Breast epithelium (tissue), 4 donors: ENCODE results near the gene GPATCH1. TPM values are rescaled to one million over a fixed set of nuclear protein-coding genes. Genes with fewer than 3 reads are reported as not detected.

Source experiments
- DNase-seq, 2 donors: peaks; one replicate each; pipeline ENCODE4 v3.0.0-alpha.2; 2019; ENCODE audit warnings: low spot score in 2 of 2
- H3K27ac ChIP-seq, 2 donors: fragments of 200-600 bp; sonication (generic) in 1 of 2; one replicate each; pipeline ENCODE4 v1.5.1; 2016 to 2019; ENCODE audit warnings: mild to moderate bottlenecking in 1 of 2
- H3K27me3 ChIP-seq, 2 donors: fragments of 200-600 bp; sonication (generic) in 1 of 2; one replicate each; pipeline versions ENCODE4 v1.5.1 to v1.6.0; 2017 to 2019; ENCODE audit warnings: control low read depth in 1 of 2, mild to moderate bottlenecking in 1 of 2
- H3K36me3 ChIP-seq: fragments of 200-600 bp; one replicate; pipeline ENCODE4 v1.5.1; 2019
- H3K4me1 ChIP-seq, 2 donors: fragments of 200-600 bp; sonication (generic); one replicate each; pipeline ENCODE4 v1.5.1; 2016 to 2019; ENCODE audit warnings: control low read depth in 1 of 2
- H3K4me3 ChIP-seq, 3 donors: fragments of 200-600 bp; sonication (generic); 1 replicate in 2 of 3; 2 replicates in 1 of 3; pipeline ENCODE4 v1.5.1; 2016 to 2019; ENCODE audit warnings: mild to moderate bottlenecking in 3 of 3, moderate library complexity in 2 of 3
- H3K9me3 ChIP-seq, 2 donors: fragments of 200-600 bp; sonication (generic) in 1 of 2; one replicate each; pipeline ENCODE4 v1.5.1; 2016 to 2019; ENCODE audit warnings: control low read depth in 1 of 2
- CTCF ChIP-seq, 3 donors: fragments of 450-650 bp; IDR thresholded peaks; one replicate each; pipeline ENCODE4 v1.5.1; 2016 to 2017; ENCODE audit warnings: antibody characterized with exemption in 3 of 3, mild to moderate bottlenecking in 3 of 3, moderate library complexity in 3 of 3
- POLR2A ChIP-seq: fragments of 450-650 bp; IDR thresholded peaks from one replicate; pipeline ENCODE4 v1.6.1; 2016; ENCODE audit warnings: antibody characterized with exemption, mild to moderate bottlenecking, moderate library complexity
- POLR2AphosphoS5 ChIP-seq, 3 donors: sonication (generic); formaldehyde crosslinking; IDR thresholded peaks; one replicate each; pipeline ENCODE4 v1.6.1; 2017; ENCODE audit warnings: antibody characterized with exemption in 3 of 3
- intact Hi-C: fragments of 100-400 bp; cut with DNase I; formaldehyde crosslinking; loops from one replicate; pipeline ENCODE4 v1.15.1; 2023; ENCODE audit warnings: low total_unique reads
- total RNA-seq, 3 donors: library from RNA; depleted of rRNA; stranded (reverse); fragments of >200 nt; gene quantifications; one replicate each; pipeline ENCODE4 v1.1.0, GENCODE V29; 2016

GPATCH1 gene
- total RNA-seq, 3 donors from 2014 or later: 9.4 to 14.2 (median 12.5) TPM

GRCh38 chr19:33100894-33101644 lies 20.1 kb downstream of the GPATCH1 start:
- Histone ChIP-seq H3K4me1 (no peaks in the 10 kb centered on the region), H3K9me3 (no peaks in the 10 kb centered on the region), H3K27ac (no peak overlapping the region), H3K4me3 (no peak overlapping the region), H3K27me3 (no peaks in the 10 kb centered on the region), H3K36me3 (peaks cover 8% of the 10 kb centered on the region)
- DNase-seq: no peak
- intact Hi-C loops: no loop called here
- TF ChIP-seq CTCF (IDR thresholded peaks at IDR 0.05) (no peak), POLR2AphosphoS5 (IDR thresholded peaks at IDR 0.05) (no peak), POLR2A (no peak)

GRCh38 chr19:33102893-33103292 lies 21.9 kb downstream of the GPATCH1 start:
- Histone ChIP-seq H3K36me3 (peaks cover 5% of the 10 kb centered on the region), H3K27me3 (no peaks in the 10 kb centered on the region), H3K9me3 (no peaks in the 10 kb centered on the region), H3K27ac (no peak overlapping the region), H3K4me3 (no peak overlapping the region), H3K4me1 (no peaks in the 10 kb centered on the region)
- TF ChIP-seq CTCF (IDR thresholded peaks at IDR 0.05) (no peak), POLR2A (no peak), POLR2AphosphoS5 (IDR thresholded peaks at IDR 0.05) (no peak)
- intact Hi-C loops: no loop called here
- no peak for DNase-seq

- no peaks in the 10 kb centered on the region for H3K4me1 ChIP-seq
- no peak for DNase-seq
- H3K27ac ChIP-seq: no peak overlapping the region
- H3K9me3 ChIP-seq: no peaks in the 10 kb centered on the region
- TF ChIP-seq POLR2A: no peak
- no peak for TF ChIP-seq POLR2AphosphoS5 (IDR thresholded peaks at IDR 0.05)
- TF ChIP-seq CTCF (IDR thresholded peaks at IDR 0.05): no peak
- H3K36me3 ChIP-seq: no peaks in the 10 kb centered on the region
- no peak overlapping the region for H3K4me3 ChIP-seq
- no peaks in the 10 kb centered on the region for H3K27me3 ChIP-seq
- intact Hi-C loops: loop anchor here (1.0 kb wide), 1 partner anchor 11 kb away; no protein-coding TSS in a partner anchor
These were observed 27.2 kb downstream of the GPATCH1 start for GRCh38 chr19:33108161-33108560.

GRCh38 chr19:33110137-33110910 lies 29.3 kb downstream of the GPATCH1 start:
- TF ChIP-seq CTCF (IDR thresholded peaks at IDR 0.05): no peak
- TF ChIP-seq POLR2AphosphoS5 (IDR thresholded peaks at IDR 0.05): no peak
- TF ChIP-seq POLR2A: no peak
- no peaks in the 10 kb centered on the region for H3K36me3 ChIP-seq
- no peaks in the 10 kb centered on the region for H3K9me3 ChIP-seq
- H3K27ac ChIP-seq: no peak overlapping the region
- no peaks in the 10 kb centered on the region for H3K27me3 ChIP-seq
- H3K4me1 ChIP-seq: no peaks in the 10 kb centered on the region
- no peak for DNase-seq
- intact Hi-C loops: no loop called here
- no peak overlapping the region for H3K4me3 ChIP-seq

- no peaks in the 10 kb centered on the region for H3K27me3 ChIP-seq
- no peak for DNase-seq
- H3K4me1 ChIP-seq: no peaks in the 10 kb centered on the region
- no peaks in the 10 kb centered on the region for H3K9me3 ChIP-seq
- H3K4me3 ChIP-seq: no peak overlapping the region
- H3K27ac ChIP-seq: no peak overlapping the region
- H3K36me3 ChIP-seq: no peaks in the 10 kb centered on the region
- intact Hi-C loops: no loop called here
- TF ChIP-seq POLR2AphosphoS5 (IDR thresholded peaks at IDR 0.05) (no peak), CTCF (IDR thresholded peaks at IDR 0.05) (no peak), POLR2A (no peak)
These were observed 30.6 kb downstream of the GPATCH1 start for GRCh38 chr19:33111587-33111986.
